OCI-LY7 (cell line): ENCODE measurements around the gene TJAP1.

Experiments
- EZH2phosphoT487 ChIP-seq: fragments of 200-600 bp; sonication (generic); IDR thresholded peaks from 2 replicates; pipeline ENCODE4 v1.6.1; 2018; ENCODE audit warnings: low read depth, borderline replicate concordance, mild to moderate bottlenecking, mixed run types, antibody characterized with exemption, low read length, moderate library complexity, mixed read lengths
- TF ChIP-seq, protein P1 (sequence below): fragments of 200-600 bp; sonication (generic); conservative IDR thresholded peaks from 2 replicates; pipeline ENCODE4 v1.5.1; 2014; ENCODE audit warnings: mild to moderate bottlenecking, antibody characterized with exemption, low read length, moderate library complexity, mixed read lengths

GRCh38 chr6:43428112-43428570, 49.2 kb upstream of the TJAP1 start:
- TF ChIP-seq, protein P1, sequence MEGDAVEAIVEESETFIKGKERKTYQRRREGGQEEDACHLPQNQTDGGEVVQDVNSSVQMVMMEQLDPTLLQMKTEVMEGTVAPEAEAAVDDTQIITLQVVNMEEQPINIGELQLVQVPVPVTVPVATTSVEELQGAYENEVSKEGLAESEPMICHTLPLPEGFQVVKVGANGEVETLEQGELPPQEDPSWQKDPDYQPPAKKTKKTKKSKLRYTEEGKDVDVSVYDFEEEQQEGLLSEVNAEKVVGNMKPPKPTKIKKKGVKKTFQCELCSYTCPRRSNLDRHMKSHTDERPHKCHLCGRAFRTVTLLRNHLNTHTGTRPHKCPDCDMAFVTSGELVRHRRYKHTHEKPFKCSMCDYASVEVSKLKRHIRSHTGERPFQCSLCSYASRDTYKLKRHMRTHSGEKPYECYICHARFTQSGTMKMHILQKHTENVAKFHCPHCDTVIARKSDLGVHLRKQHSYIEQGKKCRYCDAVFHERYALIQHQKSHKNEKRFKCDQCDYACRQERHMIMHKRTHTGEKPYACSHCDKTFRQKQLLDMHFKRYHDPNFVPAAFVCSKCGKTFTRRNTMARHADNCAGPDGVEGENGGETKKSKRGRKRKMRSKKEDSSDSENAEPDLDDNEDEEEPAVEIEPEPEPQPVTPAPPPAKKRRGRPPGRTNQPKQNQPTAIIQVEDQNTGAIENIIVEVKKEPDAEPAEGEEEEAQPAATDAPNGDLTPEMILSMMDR = no peak
- no peak for TF ChIP-seq EZH2phosphoT487
